Stimulated activated CD8-positive, alpha-beta memory T cell treated with anti-CD3 and anti-CD28 coated beads, Interleukin-4, amount 100 ng/mL, for 4 hours (primary cell): ENCODE data around the gene CAPZB.

ENCODE experiments used
- DNase-seq, 2 donors: peaks; one replicate each; pipeline ENCODE4 v3.0.0-alpha.2; 2020; ENCODE audit warnings: low read depth in 2 of 2, low spot score in 1 of 2

Gene CAPZB

DNA sequence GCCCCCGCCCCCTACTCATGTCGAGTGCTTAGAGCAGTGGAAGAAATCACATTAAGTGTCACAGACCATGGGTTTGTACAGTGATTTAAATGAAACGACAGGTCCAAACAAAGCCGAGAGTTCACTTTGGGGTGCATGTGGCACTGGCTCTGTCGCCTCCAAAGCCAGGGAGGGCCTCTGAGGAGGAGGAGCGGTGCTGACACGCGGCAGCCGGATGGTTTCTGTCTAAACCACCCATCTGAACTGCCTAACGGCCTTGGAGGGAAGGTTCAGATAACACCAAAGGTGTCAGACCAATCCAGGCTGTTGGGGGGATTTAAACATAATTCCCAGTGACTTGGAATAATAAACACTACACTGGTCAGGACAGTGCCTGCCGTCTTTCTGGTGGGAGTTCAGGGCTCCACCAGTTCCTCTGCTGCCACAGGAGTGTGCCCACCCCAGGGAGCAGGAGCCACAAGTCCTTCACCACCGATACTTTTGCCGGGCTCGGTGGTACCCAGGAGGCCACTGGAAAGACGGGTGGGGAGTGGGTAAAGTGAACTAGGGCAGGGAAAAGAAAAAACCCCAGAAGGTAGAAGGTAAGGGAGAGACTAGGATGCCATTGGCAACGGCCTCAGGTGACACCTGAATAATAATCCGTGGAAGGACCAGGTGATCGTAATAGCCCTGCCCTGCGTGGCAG, 95.0 kb downstream of the CAPZB start:
- no peak for DNase-seq

DNA sequence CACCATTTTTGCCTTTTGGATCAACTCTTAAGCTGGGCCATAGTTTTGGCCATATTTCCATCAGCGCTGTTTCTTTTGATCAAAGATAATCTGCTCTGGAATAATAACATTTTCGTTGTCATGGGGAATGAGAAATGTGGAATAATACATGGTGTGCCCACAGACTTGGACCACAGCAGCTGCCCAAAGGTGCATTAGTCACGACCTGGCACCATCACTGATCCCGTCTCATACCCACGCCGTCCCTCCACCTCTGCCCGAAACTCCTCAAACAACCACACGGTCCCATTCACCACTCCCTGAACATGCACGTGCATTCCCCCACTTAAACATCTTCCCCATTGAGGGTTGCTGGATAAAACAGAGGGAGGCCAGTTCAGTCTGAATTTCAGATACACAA, 96.4 kb downstream of the CAPZB start:
- no peak for DNase-seq

DNA sequence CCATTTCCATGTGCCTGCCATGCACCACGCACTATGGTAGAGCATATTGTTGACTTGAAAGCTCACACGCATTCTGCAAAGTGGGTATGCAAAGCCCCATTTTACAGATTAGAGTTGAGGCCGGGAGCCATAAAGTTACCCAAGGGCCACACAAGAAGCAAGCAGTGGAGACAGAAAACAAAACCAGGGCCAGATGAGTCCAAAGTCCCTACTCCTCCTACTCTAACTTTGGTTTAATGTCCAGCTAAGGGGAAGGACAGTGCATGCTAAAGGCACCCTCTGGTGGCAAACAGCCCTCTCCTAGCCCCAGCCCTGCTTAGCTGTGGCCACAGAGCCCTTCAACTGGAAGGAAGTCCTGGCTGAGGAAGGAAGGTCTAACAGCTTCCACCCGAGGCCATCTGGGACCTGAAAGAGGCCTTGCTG, 98.3 kb downstream of the CAPZB start:
- no peak for DNase-seq

DNA sequence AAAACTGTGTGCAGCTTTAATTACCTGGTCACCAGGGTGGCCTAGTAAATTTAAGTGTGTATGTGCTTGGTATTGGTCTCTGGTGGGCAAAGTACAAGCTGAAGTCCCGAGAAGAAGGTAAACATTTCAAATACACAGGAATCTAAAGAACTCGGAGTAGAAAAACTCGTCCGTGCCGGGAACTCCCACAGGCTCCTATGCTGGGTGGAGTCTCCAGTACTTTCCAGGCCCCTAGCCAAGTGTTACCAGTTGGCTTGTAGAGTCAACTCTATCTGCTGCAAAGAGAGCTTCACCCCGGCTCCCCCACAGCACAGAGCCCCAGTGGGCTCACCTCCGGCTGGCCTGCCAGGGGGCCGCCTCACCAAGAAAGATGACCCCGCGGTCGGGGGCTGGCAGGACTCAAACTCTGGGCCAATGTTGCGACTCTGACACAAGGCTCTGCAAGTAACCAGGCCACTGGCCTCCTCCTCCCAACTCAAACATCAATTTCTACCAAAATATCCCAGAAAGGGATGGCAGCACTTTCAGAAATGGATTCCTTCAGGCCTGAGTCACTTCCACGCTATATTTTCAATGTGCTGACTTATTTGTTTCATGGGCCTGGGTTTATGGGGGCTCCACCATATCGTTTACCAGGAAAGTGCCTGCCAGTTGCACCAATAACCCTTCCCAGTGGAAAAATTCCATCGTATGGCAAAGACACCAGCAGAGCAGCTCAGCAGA, 99.3 kb downstream of the CAPZB start:
- no peak for DNase-seq

DNA sequence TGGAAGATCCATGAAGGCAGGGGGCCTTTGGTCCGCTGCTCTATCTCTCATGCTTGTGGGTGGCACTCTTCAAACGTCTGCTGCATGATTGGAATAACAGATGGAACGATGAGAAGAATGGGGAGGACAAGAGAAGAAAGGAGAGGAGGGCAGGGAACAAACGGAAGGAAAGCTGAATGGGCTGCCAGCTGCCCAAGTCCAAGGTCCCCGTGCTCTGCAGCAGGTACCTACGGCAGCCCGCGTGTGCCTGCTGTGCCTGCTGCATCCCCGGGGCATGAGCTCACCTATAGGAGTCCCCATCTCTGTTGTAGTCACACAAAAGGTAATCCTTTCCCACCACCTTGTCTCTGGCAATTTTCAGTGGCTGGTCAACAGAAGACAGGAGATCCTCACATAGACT, 100.1 kb downstream of the CAPZB start:
- no peak for DNase-seq

DNA sequence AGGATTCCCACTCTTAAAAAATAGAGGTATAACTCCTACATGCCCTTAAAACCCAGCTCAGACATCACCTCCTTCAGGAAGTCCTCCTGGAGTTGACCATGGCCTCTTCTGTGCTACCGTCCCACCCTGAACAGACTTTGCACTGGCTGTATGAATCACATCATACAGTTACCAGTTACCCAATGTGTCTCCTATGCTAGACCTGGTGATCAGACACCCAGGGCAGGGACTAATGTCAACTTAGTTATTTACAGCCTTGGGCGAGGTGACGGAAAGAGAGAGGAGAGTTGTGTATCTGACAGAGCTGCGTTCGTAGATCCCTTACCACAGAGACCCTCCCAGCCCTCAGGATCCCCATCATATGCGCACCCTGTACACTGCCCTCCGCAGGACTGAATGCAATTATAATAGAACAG, 100.6 kb downstream of the CAPZB start:
- no peak for DNase-seq

DNA sequence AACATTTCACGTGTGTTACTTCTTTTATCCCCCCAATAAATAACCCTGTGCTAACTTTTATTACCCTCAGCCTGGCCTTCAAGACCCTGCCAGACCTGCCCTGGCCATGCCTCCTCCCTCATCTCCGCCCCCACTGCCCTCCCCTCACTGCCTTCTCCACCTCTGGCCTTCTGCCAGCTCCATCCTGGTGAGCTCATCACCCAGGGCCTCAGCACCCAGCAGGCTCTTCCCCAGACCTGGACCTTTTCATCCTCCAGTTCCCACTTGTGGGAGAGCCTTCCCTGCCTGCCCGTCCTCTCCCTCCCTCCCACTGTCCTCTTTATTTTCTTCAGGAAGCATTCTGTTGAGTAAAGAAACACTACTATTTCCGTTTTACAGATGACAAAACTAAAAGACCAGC, 101.2 kb downstream of the CAPZB start:
- no peak for DNase-seq

DNA sequence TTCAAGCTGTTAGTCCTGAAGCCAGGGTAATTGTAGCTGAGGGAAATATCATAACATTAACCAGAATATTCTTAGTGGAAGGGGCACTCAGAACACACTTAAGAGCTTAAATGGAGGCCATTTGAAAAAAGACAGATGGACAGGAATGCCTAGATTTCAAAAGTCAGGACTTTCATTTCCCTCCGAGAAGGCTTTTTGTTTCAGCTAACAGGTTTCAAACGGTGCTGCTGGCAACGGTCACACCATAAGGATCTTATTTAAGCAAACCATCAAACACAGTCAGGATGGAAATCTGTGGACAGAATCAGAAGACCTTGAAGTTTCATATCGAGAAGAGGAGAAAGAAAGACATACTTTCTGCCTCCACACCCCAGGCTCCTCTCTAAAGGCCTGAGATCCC, 103.1 kb downstream of the CAPZB start:
- no peak for DNase-seq

DNA sequence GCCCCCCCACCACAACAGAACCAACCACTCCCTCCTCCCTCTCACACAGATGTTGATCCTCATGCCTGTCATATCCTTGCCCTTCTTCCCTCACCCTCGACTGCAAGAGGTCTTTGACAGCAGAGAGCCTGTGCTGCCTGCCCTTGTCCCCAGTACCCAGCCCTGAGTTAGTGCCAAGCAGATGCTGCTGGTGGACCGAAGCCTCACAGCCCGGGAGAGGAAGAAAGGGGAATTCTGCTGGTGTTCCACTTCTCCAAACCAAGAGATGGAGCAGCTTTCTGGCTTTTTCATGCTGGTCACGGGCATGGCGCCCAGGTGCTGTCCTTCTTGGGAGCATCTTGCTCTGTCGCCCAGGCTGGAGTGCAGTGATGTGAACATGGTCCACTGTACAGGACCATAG, 104.1 kb downstream of the CAPZB start:
- DNase-seq: no peak

DNA sequence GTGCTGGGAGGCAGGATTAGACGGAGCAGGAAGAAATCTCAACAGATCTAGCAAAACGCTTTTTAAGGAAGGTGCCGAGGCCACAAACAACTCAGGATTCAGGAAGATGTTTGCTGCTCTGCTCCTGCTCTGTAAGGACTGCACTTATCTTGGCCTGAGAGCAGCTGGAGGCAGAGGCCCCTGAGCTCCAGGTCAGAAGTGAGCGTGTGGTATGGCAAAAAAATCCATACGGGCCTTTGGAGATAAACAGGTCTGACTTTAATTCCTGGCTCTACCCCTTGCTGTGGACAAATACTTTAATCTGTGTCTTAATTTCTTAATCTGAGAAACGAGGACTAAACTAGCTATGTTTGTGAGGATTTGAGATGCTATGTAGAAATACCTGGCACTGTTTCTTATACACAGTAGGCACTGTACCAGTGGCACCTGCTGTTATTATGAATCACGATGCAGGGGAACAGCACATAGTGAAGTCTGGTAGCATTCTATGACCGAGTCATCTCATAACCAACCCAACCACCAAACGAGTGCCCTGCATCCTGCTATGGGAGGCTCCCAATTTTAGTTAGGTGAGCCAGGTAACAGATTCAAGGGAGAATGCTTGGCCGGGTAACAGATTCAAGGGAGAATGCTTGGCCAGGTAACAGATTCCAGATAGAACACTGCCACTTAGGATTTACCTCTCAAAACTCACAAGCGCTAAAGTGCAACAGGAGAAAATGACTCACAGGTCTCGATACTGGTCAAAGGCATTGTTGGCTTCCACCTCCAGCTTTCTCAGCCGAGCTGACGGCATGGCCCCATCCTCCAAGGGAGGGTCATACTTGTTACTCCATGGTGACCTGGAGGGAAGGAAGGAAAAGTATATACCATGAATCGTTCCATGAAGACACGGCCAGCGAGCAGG, 107.3 kb downstream of the CAPZB start:
- DNase-seq: no peak

DNA sequence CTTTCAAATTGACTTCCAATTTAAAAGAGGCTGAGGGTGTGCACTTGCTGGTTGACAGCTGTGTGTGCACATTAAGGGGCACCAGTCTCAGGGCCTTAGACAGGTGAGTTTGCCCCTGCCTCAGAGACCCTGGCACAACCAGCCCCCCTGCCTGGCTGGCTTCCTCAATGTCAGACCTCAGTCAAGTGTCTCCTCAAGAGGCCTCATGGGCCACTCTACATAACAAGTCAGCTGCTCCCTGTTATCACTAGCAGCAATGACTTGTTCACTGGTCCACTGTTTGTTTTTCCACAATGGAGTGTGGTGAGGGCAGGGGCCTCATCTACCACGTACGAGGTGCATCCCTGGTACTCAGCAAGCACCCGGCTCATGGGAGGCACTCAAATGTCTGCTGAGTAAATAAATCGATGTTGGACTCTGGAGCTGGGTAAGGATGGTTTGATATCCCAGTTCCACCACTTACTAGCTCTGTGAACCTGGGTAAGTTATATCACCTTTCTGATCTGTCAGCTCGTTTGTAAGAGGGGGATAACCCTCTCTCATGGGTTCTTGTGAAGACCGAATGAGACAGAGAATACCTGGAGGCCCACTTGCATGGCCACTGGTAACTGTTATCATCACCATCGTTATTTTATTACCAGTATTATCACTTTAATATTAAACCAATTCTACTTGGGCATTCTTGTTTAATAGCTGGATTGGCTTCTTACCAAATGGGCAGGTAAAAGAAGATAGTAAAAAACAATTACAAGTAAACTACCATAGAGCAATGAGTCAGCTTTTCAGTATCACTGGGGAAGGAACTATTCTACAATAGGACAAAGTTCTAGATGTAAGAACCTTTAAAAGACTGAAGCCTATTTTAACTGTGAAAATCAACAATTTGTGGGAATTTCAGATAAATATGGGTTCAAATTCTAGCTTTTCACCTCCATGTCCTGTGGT, 108.6 kb downstream of the CAPZB start:
- DNase-seq: no peak

DNA sequence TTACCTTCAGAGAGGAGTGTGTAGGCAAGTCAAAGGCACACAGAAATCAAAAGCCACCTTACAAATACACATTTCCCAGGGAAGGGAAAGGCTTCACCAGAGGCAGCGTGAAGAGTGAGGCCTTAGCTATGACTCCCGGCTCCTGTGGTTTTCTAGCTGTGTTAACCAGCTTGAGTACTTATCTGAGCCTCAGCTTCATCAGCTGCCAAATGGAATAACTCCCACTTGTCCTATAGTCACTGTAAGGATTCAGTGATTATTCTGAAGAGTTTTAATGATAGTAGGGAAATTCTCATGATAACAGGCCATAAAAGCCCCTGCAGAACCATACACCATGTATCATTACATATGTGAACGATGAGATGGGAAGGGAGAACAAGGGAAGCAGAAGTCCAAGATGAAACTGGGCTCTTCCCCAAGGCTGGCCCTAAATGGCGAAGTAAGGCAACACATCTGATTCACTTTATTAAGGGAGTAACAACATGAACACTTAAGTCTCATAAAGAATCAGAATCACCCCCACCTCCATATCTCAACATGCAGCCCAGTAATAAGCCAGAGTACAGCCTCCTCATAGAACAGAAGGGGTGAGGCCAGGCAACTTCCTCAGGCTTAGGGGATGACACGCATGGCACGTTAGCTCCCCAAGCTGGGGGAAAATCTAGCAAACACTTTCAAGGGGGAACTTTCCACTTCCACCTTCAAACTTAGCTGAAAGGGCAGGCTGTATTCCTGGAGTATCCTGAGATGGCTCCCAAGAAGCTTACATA, 109.5 kb downstream of the CAPZB start:
- DNase-seq: no peak

DNA sequence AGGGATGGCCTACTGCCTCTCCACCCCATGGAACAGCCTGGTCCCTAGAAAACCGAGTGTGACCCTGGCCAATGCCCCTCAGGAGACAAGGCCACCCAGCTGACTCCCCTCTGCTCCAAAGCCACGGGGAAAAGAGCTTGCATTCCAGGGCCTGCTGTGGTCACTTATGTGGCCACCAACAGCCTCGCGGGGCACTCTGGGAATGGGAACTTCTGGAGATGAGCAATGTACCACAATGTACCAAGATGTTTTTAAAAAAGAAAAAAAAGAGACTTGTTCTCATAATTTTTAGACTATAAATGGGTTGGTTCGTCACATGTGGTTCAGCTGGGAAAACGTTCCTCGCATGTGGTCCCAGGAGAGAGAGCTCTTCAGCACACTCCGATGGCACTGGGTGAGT, 110.4 kb downstream of the CAPZB start:
- DNase-seq: no peak

DNA sequence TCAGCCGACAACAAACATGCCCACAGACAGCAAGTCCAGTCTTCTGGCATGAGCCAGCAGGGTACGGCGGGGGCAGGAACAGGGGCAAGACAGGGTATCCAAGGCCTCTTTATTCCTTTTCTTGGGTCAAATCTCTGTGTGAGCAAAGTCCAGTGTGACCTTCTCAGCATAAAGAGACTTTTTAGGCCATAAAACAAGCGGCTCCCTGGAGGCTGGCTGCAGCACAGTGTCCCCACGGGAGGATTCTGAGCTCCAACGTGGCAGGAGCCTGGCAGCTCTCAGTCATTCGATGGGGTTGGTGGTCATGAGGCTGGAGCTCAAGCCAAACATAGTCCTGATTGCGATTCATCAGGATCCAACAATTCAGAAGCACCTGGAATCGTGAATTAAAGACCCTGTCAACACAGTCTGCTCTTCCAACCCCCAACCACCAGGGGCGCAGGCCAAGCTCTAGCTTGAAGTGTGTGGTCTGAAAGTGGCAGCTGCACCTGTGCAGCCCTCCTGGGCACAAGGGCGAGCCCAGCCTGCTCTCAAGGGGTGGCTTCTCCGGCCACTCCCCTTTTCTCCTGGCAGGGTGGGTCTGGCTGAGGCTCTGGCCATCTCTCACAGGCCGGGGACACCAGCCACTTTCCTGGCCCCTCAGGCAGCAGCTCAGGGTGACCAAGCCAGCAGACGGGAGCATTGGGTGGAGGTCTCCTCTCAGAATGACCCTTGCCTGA, 111.1 kb downstream of the CAPZB start:
- no peak for DNase-seq

DNA sequence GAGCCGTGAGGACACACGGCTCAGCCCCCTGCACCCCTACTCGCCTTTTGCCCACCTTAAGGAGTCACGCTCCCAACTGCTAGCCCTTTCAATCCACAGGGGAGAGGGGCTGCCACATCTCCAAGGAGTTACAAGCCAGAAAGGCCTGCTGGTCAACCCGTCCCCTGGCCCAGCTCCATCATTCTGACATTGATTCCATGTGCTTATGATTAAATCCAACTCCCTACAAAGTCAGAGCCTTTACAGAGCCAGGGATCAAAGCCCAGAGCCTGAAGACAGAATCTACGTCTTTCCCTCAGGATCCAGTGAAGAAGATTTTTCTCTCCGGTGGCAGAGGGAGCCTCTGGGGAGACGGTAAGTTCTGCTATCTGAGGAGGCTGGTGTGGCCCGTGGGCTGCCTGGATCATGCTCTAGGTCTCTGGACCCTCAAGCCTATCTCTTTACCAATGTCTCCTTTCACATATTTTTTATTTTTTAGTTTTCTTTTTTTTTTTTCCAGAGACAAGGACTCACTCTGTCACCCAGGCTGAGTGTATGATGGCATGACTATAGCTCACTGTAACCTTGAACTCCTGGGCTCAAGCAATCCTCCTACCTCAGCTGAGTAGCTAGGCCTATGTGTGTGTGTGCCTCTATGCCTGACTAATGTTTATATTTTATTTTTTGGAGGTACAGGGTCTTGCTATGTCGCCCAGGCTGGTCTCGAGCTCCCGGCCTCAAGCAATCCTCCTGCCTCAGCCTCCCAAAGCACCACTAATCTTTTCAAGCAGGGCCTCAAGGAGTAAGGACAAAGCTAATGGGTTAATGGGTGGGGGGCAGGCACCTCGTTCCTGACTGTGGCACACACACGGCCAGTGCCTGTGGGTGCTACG, 111.9 kb downstream of the CAPZB start:
- no peak for DNase-seq

DNA sequence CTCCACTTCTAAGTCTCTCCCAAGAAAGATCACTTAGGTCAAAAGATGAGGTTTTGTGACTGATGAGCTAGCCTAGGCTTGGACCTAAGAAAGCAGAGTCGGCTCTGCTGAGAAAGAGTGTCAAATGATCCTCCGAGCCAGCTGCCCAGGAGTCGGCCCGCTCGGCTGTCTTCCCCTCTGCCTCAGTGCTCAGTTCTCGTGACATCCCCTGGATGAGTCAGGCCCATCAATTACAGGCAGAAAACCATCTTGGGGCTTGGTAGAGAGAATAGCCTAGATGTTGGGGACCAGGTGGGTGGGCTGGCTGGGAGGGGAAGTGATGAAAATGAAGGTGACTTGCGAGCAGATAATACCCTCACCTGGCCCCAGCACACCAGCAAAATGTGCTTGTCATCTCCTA, 112.7 kb downstream of the CAPZB start:
- no peak for DNase-seq

DNA sequence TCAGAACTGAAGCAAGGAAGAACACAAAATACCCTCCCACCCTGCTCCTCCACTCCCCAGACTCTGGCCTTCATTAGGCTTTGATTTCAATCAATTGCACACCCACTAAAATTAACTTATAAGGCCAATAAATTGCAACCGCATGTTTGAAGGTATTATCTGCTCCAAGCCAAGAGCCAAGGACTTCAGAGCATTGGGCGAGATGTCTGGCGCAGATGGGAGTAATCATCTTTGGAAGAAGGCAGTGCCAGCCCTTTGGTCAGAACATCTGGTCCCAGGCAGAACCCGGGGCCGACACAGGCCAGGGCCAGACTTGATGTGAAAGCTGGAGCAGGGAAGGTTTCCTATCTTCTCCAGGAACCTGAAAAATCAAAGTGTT, 113.2 kb downstream of the CAPZB start:
- no peak for DNase-seq
